ENCODE results near the gene SRSF6.

SRSF6 gene

GRCh38 chr20:43459022-43459942 is 1.6 kb downstream of the SRSF6 start:
- Mint-ChIP-seq H3K9me3 (no peaks in the 10 kb centered on the region), H3K4me3 (peak overlapping the region; percentile 92), H3K4me1 (ENCODE audit: low read depth) (peaks cover 45% of the 10 kb centered on the region), H3K36me3 (ENCODE audit: low read depth) (peaks cover 59% of the 10 kb centered on the region), H3K27me3 (peaks cover 4% of the 10 kb centered on the region), H3K27ac (peak overlapping the region; percentile 74)

- Mint-ChIP-seq H3K9me3 (no peaks in the 10 kb centered on the region), H3K4me1 (ENCODE audit: low read depth) (peaks cover 48% of the 10 kb centered on the region), H3K4me3 (peak overlapping the region; percentile 92), H3K27ac (peak overlapping the region; percentile 17), H3K36me3 (ENCODE audit: low read depth) (peaks cover 69% of the 10 kb centered on the region), H3K27me3 (peaks cover under 1% of the 10 kb centered on the region)
Observed at GRCh38 chr20:43460172-43460829, 2.6 kb downstream of the SRSF6 start.

GRCh38 chr20:43460830-43461200 is 3.1 kb downstream of the SRSF6 start:
- Mint-ChIP-seq H3K9me3 (no peaks in the 10 kb centered on the region), H3K27me3 (no peaks in the 10 kb centered on the region), H3K4me1 (ENCODE audit: low read depth) (peaks cover 48% of the 10 kb centered on the region), H3K36me3 (ENCODE audit: low read depth) (peaks cover 70% of the 10 kb centered on the region), H3K27ac (peak overlapping the region; percentile 17), H3K4me3 (peak overlapping the region; percentile 92)

- Mint-ChIP-seq H3K9me3 (no peaks in the 10 kb centered on the region), H3K4me1 (ENCODE audit: low read depth) (peaks cover 42% of the 10 kb centered on the region), H3K27me3 (no peaks in the 10 kb centered on the region), H3K36me3 (ENCODE audit: low read depth) (peaks cover 80% of the 10 kb centered on the region), H3K27ac (peak overlapping the region; percentile 21), H3K4me3 (peak overlapping the region; percentile 11)
Observed at GRCh38 chr20:43461894-43462659, 4.4 kb downstream of the SRSF6 start.

GRCh38 chr20:43462660-43463526 is 5.2 kb downstream of the SRSF6 start:
- no peaks in the 10 kb centered on the region for H3K9me3 Mint-ChIP-seq
- peak overlapping the region; percentile 24 for H3K27ac Mint-ChIP-seq
- H3K4me1 Mint-ChIP-seq (ENCODE audit: low read depth), result peaks cover 42% of the 10 kb centered on the region
- no peaks in the 10 kb centered on the region for H3K27me3 Mint-ChIP-seq
- peaks cover 85% of the 10 kb centered on the region for H3K36me3 Mint-ChIP-seq (ENCODE audit: low read depth)
- no peak overlapping the region for H3K4me3 Mint-ChIP-seq

GRCh38 chr20:43463527-43464218 is 6.0 kb downstream of the SRSF6 start:
- Mint-ChIP-seq H3K27ac (peak overlapping the region; percentile 24), H3K9me3 (no peaks in the 10 kb centered on the region), H3K36me3 (ENCODE audit: low read depth) (peaks cover 82% of the 10 kb centered on the region), H3K4me1 (ENCODE audit: low read depth) (peaks cover 42% of the 10 kb centered on the region), H3K27me3 (no peaks in the 10 kb centered on the region), H3K4me3 (no peak overlapping the region)

GRCh38 chr20:43464219-43464790 is 6.6 kb downstream of the SRSF6 start:
- peaks cover 36% of the 10 kb centered on the region for H3K4me1 Mint-ChIP-seq (ENCODE audit: low read depth)
- H3K36me3 Mint-ChIP-seq (ENCODE audit: low read depth), result peaks cover 78% of the 10 kb centered on the region
- no peak overlapping the region for H3K4me3 Mint-ChIP-seq
- H3K27ac Mint-ChIP-seq, result no peak overlapping the region
- no peaks in the 10 kb centered on the region for H3K9me3 Mint-ChIP-seq
- H3K27me3 Mint-ChIP-seq, result no peaks in the 10 kb centered on the region

GRCh38 chr20:43465625-43465943 is 7.9 kb downstream of the SRSF6 start:
- Mint-ChIP-seq H3K4me1 (ENCODE audit: low read depth) (peaks cover 23% of the 10 kb centered on the region), H3K36me3 (ENCODE audit: low read depth) (peaks cover 70% of the 10 kb centered on the region), H3K4me3 (no peak overlapping the region), H3K27me3 (no peaks in the 10 kb centered on the region), H3K27ac (no peak overlapping the region), H3K9me3 (no peaks in the 10 kb centered on the region)

- Mint-ChIP-seq H3K36me3 (ENCODE audit: low read depth) (peaks cover 50% of the 10 kb centered on the region), H3K27ac (no peak overlapping the region), H3K27me3 (no peaks in the 10 kb centered on the region)
Observed at GRCh38 chr20:43467589-43467988, 9.9 kb downstream of the SRSF6 start.

GRCh38 chr20:43472671-43473380 is 15.1 kb downstream of the SRSF6 start:
- Mint-ChIP-seq H3K4me3 (no peak overlapping the region), H3K9me3 (no peaks in the 10 kb centered on the region), H3K27ac (no peak overlapping the region), H3K27me3 (no peaks in the 10 kb centered on the region), H3K36me3 (ENCODE audit: low read depth) (peaks cover 7% of the 10 kb centered on the region), H3K4me1 (ENCODE audit: low read depth) (no peaks in the 10 kb centered on the region)

More at GRCh38 chr20:43467589-43467988, 9.9 kb downstream of the SRSF6 start:
- Mint-ChIP-seq H3K9me3 (no peaks in the 10 kb centered on the region), H3K4me1 (ENCODE audit: low read depth) (peaks cover 10% of the 10 kb centered on the region), H3K4me3 (no peak overlapping the region)

GRCh38 chr20:43473381-43473704 is 15.6 kb downstream of the SRSF6 start:
- peaks cover 7% of the 10 kb centered on the region for H3K36me3 Mint-ChIP-seq (ENCODE audit: low read depth)
- H3K27ac Mint-ChIP-seq, result no peak overlapping the region
- no peak overlapping the region for H3K4me3 Mint-ChIP-seq
- no peaks in the 10 kb centered on the region for H3K9me3 Mint-ChIP-seq
- H3K4me1 Mint-ChIP-seq (ENCODE audit: low read depth), result no peaks in the 10 kb centered on the region
- H3K27me3 Mint-ChIP-seq, result no peaks in the 10 kb centered on the region

GRCh38 chr20:43477193-43477592 is 19.5 kb downstream of the SRSF6 start:
- no peaks in the 10 kb centered on the region for H3K9me3 Mint-ChIP-seq
- no peak overlapping the region for H3K4me3 Mint-ChIP-seq
- no peaks in the 10 kb centered on the region for H3K36me3 Mint-ChIP-seq (ENCODE audit: low read depth)
- no peaks in the 10 kb centered on the region for H3K27me3 Mint-ChIP-seq
- no peak overlapping the region for H3K27ac Mint-ChIP-seq
- no peaks in the 10 kb centered on the region for H3K4me1 Mint-ChIP-seq (ENCODE audit: low read depth)

- H3K27me3 Mint-ChIP-seq, result no peaks in the 10 kb centered on the region
- H3K4me3 Mint-ChIP-seq, result no peak overlapping the region
- H3K9me3 Mint-ChIP-seq, result no peaks in the 10 kb centered on the region
- no peak overlapping the region for H3K27ac Mint-ChIP-seq
- no peaks in the 10 kb centered on the region for H3K4me1 Mint-ChIP-seq (ENCODE audit: low read depth)
- no peaks in the 10 kb centered on the region for H3K36me3 Mint-ChIP-seq (ENCODE audit: low read depth)
Observed at GRCh38 chr20:43477619-43478018, 19.9 kb downstream of the SRSF6 start.

Data from stimulated activated naive CD8-positive, alpha-beta T cell treated with anti-CD3 and anti-CD28 coated beads, Interleukin-15, Interleukin-2, amounts not matched to agents 100 ng/mL and 50 ng/mL, for 24 hours (primary cell).